ENCODE results near the gene SLC1A2.
"Not testable (repeated sequence)": the region's sequence is repeated elsewhere in the genome, so short reads cannot be mapped to it uniquely, and the experiment has no call there.

The SLC1A2 gene

GRCh38 chr11:35232891-35233330 is 186.4 kb downstream of the SLC1A2 start:
- no peak overlapping the region for H3K4me3 ChIP-seq (ENCODE audit: low read depth, low read length)
- no peak for TF ChIP-seq CTCF (IDR thresholded peaks at IDR 0.05; ENCODE audit: borderline replicate concordance, insufficient read depth, low read depth, low read length)

GRCh38 chr11:35231076-35231860 is 188.1 kb downstream of the SLC1A2 start:
- H3K4me3 ChIP-seq (ENCODE audit: low read depth, low read length), result no peak overlapping the region
- TF ChIP-seq CTCF (IDR thresholded peaks at IDR 0.05; ENCODE audit: borderline replicate concordance, insufficient read depth, low read depth, low read length), result no peak

GRCh38 chr11:35230388-35230787 is 189.0 kb downstream of the SLC1A2 start:
- TF ChIP-seq CTCF (IDR thresholded peaks at IDR 0.05; ENCODE audit: borderline replicate concordance, insufficient read depth, low read depth, low read length), result no peak
- H3K4me3 ChIP-seq (ENCODE audit: low read depth, low read length), result no peak overlapping the region

GRCh38 chr11:35228328-35228725 is 191.0 kb downstream of the SLC1A2 start:
- no peak for TF ChIP-seq CTCF (IDR thresholded peaks at IDR 0.05; ENCODE audit: borderline replicate concordance, insufficient read depth, low read depth, low read length)

GRCh38 chr11:35227576-35228327 is 191.6 kb downstream of the SLC1A2 start:
- TF ChIP-seq CTCF (IDR thresholded peaks at IDR 0.05; ENCODE audit: borderline replicate concordance, insufficient read depth, low read depth, low read length), result no peak
- H3K4me3 ChIP-seq (ENCODE audit: low read depth, low read length), result no peak overlapping the region

More at GRCh38 chr11:35228328-35228725, 191.0 kb downstream of the SLC1A2 start:
- H3K4me3 ChIP-seq (ENCODE audit: low read depth, low read length), result no peak overlapping the region

GRCh38 chr11:35226756-35227155 is 192.6 kb downstream of the SLC1A2 start:
- not testable (repeated sequence) for H3K4me3 ChIP-seq (ENCODE audit: low read depth, low read length)

- TF ChIP-seq CTCF (IDR thresholded peaks at IDR 0.05; ENCODE audit: borderline replicate concordance, insufficient read depth, low read depth, low read length), result no peak
- no peak overlapping the region for H3K4me3 ChIP-seq (ENCODE audit: low read depth, low read length)
Observed at GRCh38 chr11:35225946-35226520, 193.3 kb downstream of the SLC1A2 start.

All from GM12875 (cell line).